WTC11 (cell line): ENCODE data around the gene EID2B.

Experiments used
- CREB1 ChIP-seq: sonication (generic); formaldehyde crosslinking; IDR thresholded peaks from 2 replicates; pipeline ENCODE4 v1.8.0; 2023; ENCODE audit warnings: mild to moderate bottlenecking, missing genetic modification reagents
- CTCF ChIP-seq: fragments of 200-600 bp; IDR thresholded peaks from 2 replicates; pipeline ENCODE4 v1.8.0; 2022; ENCODE audit warnings: antibody characterized with exemption
- ELF4 ChIP-seq: sonication (generic); formaldehyde crosslinking; IDR thresholded peaks from 2 replicates; pipeline ENCODE4 v1.8.1; 2022; ENCODE audit warnings: low read depth, mild to moderate bottlenecking, moderate library complexity, missing genetic modification reagents
- GRHL2 ChIP-seq: fragments of 250-450 bp; sonication (Bioruptor Pico); IDR thresholded peaks from 2 replicates; pipeline ENCODE4 v1.8.0; 2022; ENCODE audit warnings: mild to moderate bottlenecking, moderate library complexity; ENCODE audit not compliant: insufficient replicate concordance, severe bottlenecking
- NFYB ChIP-seq: sonication (generic); formaldehyde crosslinking; conservative IDR thresholded peaks from 2 replicates; pipeline ENCODE4 v1.8.0; 2022; ENCODE audit warnings: low read depth, missing genetic modification reagents
- NR2C2 ChIP-seq: sonication (generic); formaldehyde crosslinking; IDR thresholded peaks from 2 replicates; pipeline ENCODE4 v1.8.0; 2022; ENCODE audit warnings: mild to moderate bottlenecking, missing genetic modification reagents
- SP1 ChIP-seq: sonication (generic); formaldehyde crosslinking; conservative IDR thresholded peaks from 2 replicates; pipeline ENCODE4 v1.8.1; 2022; ENCODE audit warnings: missing genetic modification reagents
- ZBTB21 ChIP-seq: sonication (generic); formaldehyde crosslinking; IDR thresholded peaks from 2 replicates; pipeline ENCODE4 v1.8.1; 2023; ENCODE audit warnings: mild to moderate bottlenecking, missing genetic modification reagents, borderline replicate concordance
- TF ChIP-seq, protein P1 (sequence below): sonication (generic); formaldehyde crosslinking; IDR thresholded peaks from 2 replicates; pipeline ENCODE4 v1.8.1; 2022; ENCODE audit warnings: mild to moderate bottlenecking, moderate library complexity, missing genetic modification reagents

- TF ChIP-seq GRHL2 (CRISPR knock-in tag), result no peak
- TF ChIP-seq ELF4, result no peak
- TF ChIP-seq CREB1, result no peak
- no peak for TF ChIP-seq CTCF
- TF ChIP-seq, protein P1, sequence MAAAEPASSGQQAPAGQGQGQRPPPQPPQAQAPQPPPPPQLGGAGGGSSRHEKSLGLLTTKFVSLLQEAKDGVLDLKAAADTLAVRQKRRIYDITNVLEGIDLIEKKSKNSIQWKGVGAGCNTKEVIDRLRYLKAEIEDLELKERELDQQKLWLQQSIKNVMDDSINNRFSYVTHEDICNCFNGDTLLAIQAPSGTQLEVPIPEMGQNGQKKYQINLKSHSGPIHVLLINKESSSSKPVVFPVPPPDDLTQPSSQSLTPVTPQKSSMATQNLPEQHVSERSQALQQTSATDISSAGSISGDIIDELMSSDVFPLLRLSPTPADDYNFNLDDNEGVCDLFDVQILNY (CRISPR knock-in tag), result no peak
- no peak for TF ChIP-seq ZBTB21 (CRISPR knock-in tag)
- TF ChIP-seq NR2C2 (CRISPR knock-in tag), result no peak
- no peak for TF ChIP-seq SP1 (CRISPR knock-in tag)
- TF ChIP-seq NFYB (CRISPR knock-in tag), result no peak
Measured at GRCh38 chr19:39582442-39582841, 49.8 kb upstream of the EID2B start.
